SK-N-SH treated with all-trans-retinoic acid at 6 μM for 48 hours (cell line): Measurements from ENCODE around the gene DIP2C.

ENCODE experiments used
- ARNTL ChIP-seq: fragments of 450-650 bp; formaldehyde crosslinking; IDR thresholded peaks from 2 replicates; pipeline ENCODE4 v1.5.0; 2020; ENCODE audit warnings: low read depth, mild to moderate bottlenecking, moderate library complexity, borderline replicate concordance
- BACH2 ChIP-seq: fragments of 250-450 bp; sonication (Bioruptor Pico); IDR thresholded peaks from 2 replicates; pipeline ENCODE4 v1.9.0; 2021; ENCODE audit warnings: mild to moderate bottlenecking, borderline replicate concordance
- CSDC2 ChIP-seq: fragments of 250-450 bp; sonication (Bioruptor Pico); IDR thresholded peaks from 2 replicates; pipeline ENCODE4 v1.5.0; 2020; ENCODE audit warnings: mild to moderate bottlenecking, moderate library complexity
- OSR1 ChIP-seq: fragments of 250-450 bp; sonication (Bioruptor Pico); IDR thresholded peaks from 2 replicates; pipeline ENCODE4 v1.8.0; 2022; ENCODE audit warnings: moderate library complexity, mild to moderate bottlenecking, inconsistent platforms
- PATZ1 ChIP-seq: fragments of 250-450 bp; sonication (Bioruptor Pico); IDR thresholded peaks from 2 replicates; pipeline ENCODE4 v1.8.0; 2020; ENCODE audit warnings: mild to moderate bottlenecking, moderate library complexity, borderline replicate concordance
- TCF4 ChIP-seq: fragments of 250-450 bp; sonication (Bioruptor Pico); IDR thresholded peaks from 2 replicates; pipeline ENCODE4 v1.8.0; 2021; ENCODE audit warnings: mild to moderate bottlenecking, moderate library complexity, borderline replicate concordance
- TOX ChIP-seq: fragments of 250-450 bp; sonication (Bioruptor Pico); IDR thresholded peaks from 2 replicates; pipeline ENCODE4 v1.8.0; 2021; ENCODE audit warnings: mild to moderate bottlenecking, moderate library complexity, borderline replicate concordance
- ZNF8 ChIP-seq: fragments of 450-650 bp; formaldehyde crosslinking; IDR thresholded peaks from 2 replicates; pipeline ENCODE4 v1.5.0; 2020; ENCODE audit warnings: mild to moderate bottlenecking, moderate library complexity
- TF ChIP-seq, protein P1 (sequence below): fragments of 250-450 bp; sonication (Bioruptor Pico); IDR thresholded peaks from 2 replicates; pipeline ENCODE4 v1.5.1; 2020; ENCODE audit warnings: low read depth, mild to moderate bottlenecking, moderate library complexity

DNA sequence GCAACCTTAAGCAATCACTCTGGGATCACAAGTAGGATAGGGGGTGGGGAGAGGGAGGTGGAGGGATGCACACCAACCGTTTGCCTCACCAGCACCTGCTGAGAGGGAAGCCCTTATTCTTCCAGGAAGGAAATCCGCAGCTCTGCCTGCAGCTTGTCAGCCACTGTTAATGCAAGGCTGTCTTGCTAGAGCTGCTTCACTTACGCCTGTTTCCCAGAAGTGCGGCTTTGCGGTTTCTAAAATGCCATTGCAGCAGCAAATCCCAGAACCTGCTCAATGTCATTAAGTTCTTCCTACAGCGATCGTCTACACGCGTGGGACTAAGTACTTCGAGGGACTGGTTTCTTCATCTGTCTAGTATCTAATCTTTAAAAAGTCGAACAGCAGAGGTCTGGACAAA, 363.1 kb downstream of the DIP2C start:
- no peak for TF ChIP-seq PATZ1 (CRISPR knock-in tag)
- no peak for TF ChIP-seq TOX (CRISPR knock-in tag)
- no peak for TF ChIP-seq CSDC2 (CRISPR knock-in tag)
- TF ChIP-seq OSR1 (CRISPR knock-in tag), result no peak
- no peak for TF ChIP-seq ARNTL
- no peak for TF ChIP-seq TCF4 (CRISPR knock-in tag)
- no peak for TF ChIP-seq ZNF8
- TF ChIP-seq BACH2 (CRISPR knock-in tag), result no peak
- TF ChIP-seq, protein P1, sequence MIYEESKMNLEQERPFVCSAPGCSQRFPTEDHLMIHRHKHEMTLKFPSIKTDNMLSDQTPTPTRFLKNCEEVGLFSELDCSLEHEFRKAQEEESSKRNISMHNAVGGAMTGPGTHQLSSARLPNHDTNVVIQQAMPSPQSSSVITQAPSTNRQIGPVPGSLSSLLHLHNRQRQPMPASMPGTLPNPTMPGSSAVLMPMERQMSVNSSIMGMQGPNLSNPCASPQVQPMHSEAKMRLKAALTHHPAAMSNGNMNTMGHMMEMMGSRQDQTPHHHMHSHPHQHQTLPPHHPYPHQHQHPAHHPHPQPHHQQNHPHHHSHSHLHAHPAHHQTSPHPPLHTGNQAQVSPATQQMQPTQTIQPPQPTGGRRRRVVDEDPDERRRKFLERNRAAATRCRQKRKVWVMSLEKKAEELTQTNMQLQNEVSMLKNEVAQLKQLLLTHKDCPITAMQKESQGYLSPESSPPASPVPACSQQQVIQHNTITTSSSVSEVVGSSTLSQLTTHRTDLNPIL (CRISPR knock-in tag), result no peak
